KOPT-K1 (cell line): ENCODE data around the gene NRCAM.

Experiments used
- H3K27ac ChIP-seq: fragments of 200-600 bp; sonication (generic); 2 replicates; pipeline ENCODE4 v1.5.1; 2016; ENCODE audit warnings: antibody characterized with exemption, mild to moderate bottlenecking, low read depth, low read length; ENCODE audit not compliant: poor library complexity, severe bottlenecking
- H3K36me3 ChIP-seq: fragments of 200-600 bp; sonication (generic); 2 replicates; pipeline ENCODE4 v1.5.1; 2017; ENCODE audit warnings: antibody characterized with exemption, mild to moderate bottlenecking, low read length, moderate library complexity; ENCODE audit not compliant: insufficient read depth
- H3K9me3 ChIP-seq: fragments of 200-600 bp; sonication (generic); 2 replicates; pipeline ENCODE4 v1.5.1; 2017; ENCODE audit warnings: antibody characterized with exemption, low read length, mild to moderate bottlenecking; ENCODE audit not compliant: insufficient read depth, poor library complexity, severe bottlenecking

NRCAM gene

DNA sequence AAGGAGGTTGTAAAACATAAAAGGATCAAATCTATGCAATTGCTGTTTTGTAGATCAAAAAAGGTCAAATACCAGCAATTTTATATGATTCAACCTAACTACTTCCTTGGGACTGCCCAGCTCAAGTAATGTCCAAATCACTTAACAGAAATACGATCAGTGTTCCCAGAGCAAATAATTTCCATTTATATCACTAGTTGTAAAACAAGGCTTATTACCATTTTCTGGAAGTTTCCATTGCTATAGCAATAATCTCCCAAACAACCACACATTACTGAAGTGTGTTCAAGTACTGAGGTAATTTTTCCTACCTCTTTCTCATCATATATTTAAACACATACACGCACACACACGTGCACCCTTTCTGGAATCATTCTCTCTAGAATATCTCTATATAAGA lies 123.3 kb downstream of the NRCAM start:
- Histone ChIP-seq H3K27ac (no peak overlapping the region), H3K9me3 (no peaks in the 10 kb centered on the region), H3K36me3 (no peaks in the 10 kb centered on the region)

GRCh38 chr7:108331971-108332370 lies 124.3 kb downstream of the NRCAM start:
- no peak overlapping the region for H3K27ac ChIP-seq

GRCh38 chr7:108330227-108330626 lies 126.0 kb downstream of the NRCAM start:
- Histone ChIP-seq H3K27ac (no peak overlapping the region), H3K9me3 (no peaks in the 10 kb centered on the region), H3K36me3 (no peaks in the 10 kb centered on the region)

More at GRCh38 chr7:108331971-108332370, 124.3 kb downstream of the NRCAM start:
- Histone ChIP-seq H3K9me3 (no peaks in the 10 kb centered on the region), H3K36me3 (no peaks in the 10 kb centered on the region)

DNA sequence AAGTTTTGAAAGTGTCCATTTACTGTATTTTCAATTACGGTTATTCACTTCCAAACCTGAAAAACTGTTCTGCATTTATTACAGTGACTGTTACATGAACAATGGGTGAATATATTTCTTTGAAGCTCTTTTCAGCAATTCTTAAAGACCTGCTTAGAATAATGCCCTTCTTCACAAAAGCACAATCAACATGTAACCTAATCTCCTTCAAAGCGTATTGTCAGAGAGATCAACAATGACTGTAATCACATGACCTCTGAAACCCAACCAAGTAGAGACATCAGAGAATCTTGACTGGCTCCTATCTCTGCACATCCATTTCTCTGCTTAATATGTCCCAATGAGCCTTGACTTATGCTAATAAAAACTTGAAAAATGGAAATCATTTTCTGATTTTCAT lies 126.7 kb downstream of the NRCAM start:
- Histone ChIP-seq H3K9me3 (no peaks in the 10 kb centered on the region), H3K27ac (no peak overlapping the region), H3K36me3 (no peaks in the 10 kb centered on the region)

DNA sequence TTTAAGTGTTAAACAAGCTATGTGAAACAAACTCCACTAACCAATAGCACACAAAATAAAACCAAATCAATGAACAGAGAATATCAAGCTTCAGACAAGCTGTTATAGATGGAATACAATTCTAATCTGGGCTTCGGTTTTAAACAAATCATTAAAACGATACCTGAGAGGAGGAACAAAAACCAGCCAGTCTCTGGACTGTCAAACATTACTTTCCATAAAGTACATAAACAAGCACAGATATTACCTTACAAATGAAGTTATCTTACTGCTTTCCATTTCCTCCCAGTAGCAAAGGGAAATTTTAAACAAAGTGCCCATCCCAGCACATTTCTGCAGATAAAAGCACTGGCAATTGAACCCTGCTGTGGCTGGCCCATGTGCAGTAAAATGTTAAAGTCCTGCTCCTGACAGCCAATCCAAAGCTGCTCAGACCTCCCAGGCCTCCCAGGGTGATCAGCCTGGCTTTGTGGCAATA lies 128.0 kb downstream of the NRCAM start:
- no peaks in the 10 kb centered on the region for H3K9me3 ChIP-seq
- no peaks in the 10 kb centered on the region for H3K36me3 ChIP-seq
- no peak overlapping the region for H3K27ac ChIP-seq

DNA sequence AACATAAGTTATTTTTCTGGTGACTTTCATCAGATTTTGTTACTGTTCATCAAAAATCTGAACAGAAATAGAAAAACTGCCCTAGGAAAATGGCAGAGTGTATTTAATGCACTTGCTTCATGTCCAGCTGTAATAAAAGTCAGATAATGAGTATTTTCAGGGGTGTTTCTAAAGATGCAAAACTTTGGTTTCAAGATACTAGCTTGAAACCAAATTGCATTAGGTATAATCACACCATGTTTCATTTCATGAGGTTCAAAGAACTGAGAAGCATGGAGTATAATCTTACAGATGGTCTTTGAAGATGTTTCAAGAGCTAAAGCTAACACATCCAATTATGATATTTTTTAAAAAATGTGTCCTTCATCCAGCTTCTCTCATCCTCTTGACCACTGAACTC lies 128.9 kb downstream of the NRCAM start:
- Histone ChIP-seq H3K9me3 (no peaks in the 10 kb centered on the region), H3K36me3 (no peaks in the 10 kb centered on the region), H3K27ac (no peak overlapping the region)

DNA sequence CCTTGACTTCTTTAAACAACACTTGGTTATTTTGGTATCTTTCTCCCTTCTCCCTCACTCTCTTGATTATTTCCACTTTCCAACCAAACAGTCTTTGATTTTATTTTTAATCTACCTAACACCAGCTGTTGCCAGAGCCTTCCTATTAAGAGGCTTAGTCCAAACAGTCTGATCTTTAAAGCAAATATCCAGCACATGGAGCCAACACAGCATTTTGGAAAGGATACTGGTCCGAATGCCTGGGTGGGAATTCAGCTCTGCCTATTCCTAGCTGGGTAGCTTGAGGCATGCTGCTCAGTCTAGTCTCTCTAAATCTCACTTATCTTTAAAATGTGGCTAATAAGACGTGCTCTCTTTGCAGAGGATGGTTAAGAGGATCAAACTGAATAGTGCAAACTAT lies 129.3 kb downstream of the NRCAM start:
- no peaks in the 10 kb centered on the region for H3K36me3 ChIP-seq
- H3K9me3 ChIP-seq: no peaks in the 10 kb centered on the region
- H3K27ac ChIP-seq: no peak overlapping the region

GRCh38 chr7:108324053-108325038 lies 131.9 kb downstream of the NRCAM start:
- Histone ChIP-seq H3K36me3 (no peaks in the 10 kb centered on the region), H3K9me3 (no peaks in the 10 kb centered on the region), H3K27ac (no peak overlapping the region)

GRCh38 chr7:108322925-108323832 lies 133.1 kb downstream of the NRCAM start:
- Histone ChIP-seq H3K9me3 (no peaks in the 10 kb centered on the region), H3K27ac (no peak overlapping the region), H3K36me3 (no peaks in the 10 kb centered on the region)

- H3K9me3 ChIP-seq: no peaks in the 10 kb centered on the region
- no peaks in the 10 kb centered on the region for H3K36me3 ChIP-seq
- H3K27ac ChIP-seq: no peak overlapping the region
These were observed 134.2 kb downstream of the NRCAM start for GRCh38 chr7:108322046-108322445.

DNA sequence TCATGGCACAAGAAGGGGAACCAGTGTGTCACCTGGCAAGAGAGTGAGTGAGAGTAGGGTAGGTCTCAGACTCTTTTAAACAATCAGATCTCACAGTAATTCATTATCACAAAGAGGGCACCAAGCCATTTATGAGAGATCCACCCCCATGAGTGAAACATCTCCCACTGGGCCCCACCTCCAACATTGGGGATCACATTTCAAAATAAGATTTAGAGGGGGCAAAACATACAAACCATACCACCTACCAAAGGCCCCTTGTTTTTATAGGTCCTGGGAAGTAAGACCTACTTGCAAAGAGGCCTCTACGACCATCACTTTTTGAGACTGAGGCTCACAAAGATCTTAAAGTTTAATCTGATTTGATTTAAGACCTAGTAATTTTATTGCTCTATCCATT lies 134.9 kb downstream of the NRCAM start:
- Histone ChIP-seq H3K9me3 (no peaks in the 10 kb centered on the region), H3K27ac (no peak overlapping the region), H3K36me3 (no peaks in the 10 kb centered on the region)

DNA sequence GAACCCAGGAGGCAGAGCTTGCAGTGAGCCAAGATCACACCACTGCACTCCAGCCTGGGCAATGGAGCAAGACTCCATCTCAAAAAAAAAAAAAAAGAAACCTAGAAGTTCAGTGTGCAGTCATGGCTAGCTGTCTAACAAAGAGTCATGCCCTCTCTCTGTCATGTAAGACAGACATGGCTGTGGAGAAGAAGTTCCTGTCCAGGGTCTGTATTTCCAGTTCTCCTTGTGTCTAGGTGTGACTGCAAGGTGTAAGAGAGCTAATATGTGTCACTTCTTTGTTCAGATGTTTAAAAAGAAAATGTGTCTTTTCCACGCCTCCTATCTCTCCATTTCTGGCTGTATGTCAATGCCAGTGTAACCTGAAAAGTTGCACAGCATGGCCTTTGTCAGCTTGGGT lies 139.5 kb downstream of the NRCAM start:
- H3K27ac ChIP-seq: no peak overlapping the region
- H3K36me3 ChIP-seq: no peaks in the 10 kb centered on the region
- H3K9me3 ChIP-seq: no peaks in the 10 kb centered on the region

- Histone ChIP-seq H3K27ac (no peak overlapping the region), H3K9me3 (no peaks in the 10 kb centered on the region), H3K36me3 (no peaks in the 10 kb centered on the region)
These were observed 141.7 kb downstream of the NRCAM start for GRCh38 chr7:108314551-108314950.

DNA sequence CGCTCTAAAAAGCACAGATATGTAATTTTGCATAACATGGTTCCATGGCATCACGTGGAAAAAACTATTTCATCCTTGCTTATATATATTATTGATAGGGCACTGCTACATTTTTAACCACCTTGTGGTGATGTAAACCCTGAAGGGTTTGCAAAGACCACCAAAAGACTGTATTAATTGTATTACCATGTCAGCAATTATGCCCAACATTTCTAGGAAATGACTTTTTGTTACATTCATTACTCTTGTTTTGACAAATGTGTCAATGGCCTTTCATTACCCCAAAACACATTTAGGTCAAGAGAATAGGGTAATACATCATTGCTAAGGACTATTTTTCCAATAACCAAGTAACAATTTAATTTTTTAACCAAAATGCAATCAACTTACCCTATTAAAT lies 142.2 kb downstream of the NRCAM start:
- H3K9me3 ChIP-seq: no peaks in the 10 kb centered on the region
- H3K27ac ChIP-seq: no peak overlapping the region
- H3K36me3 ChIP-seq: no peaks in the 10 kb centered on the region

DNA sequence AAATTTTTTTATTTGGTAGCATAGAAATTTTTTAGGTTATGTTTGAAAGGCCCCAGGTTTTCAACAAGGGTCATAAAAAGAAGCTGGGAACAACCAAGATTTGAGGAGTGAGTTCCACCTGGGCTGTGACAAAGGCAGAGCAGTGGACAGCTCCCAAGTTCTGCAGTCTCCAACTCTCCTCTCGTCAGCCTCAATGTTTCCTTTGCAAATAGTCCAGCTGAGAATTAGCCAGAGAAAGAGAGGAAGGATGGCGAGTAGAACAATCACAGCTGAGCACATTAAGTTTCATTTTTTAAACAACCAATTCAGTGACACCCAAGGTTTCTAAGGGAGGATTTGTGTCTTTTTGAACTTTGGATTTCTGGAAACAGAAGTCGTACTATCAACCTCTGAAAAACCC lies 143.2 kb downstream of the NRCAM start:
- Histone ChIP-seq H3K36me3 (no peaks in the 10 kb centered on the region), H3K9me3 (no peaks in the 10 kb centered on the region), H3K27ac (no peak overlapping the region)
